Mesothelial cell of epicardium (in vitro differentiated cells): ENCODE measurements around the gene ITK. TPM values are rescaled to one million over a fixed set of nuclear protein-coding genes. Genes with fewer than 3 reads are reported as not detected.

Experiments used
- DNase-seq, 2 experiments: peaks; one replicate each; pipeline ENCODE4 v3.0.0; 2021; ENCODE audit warnings: low spot score in 2 of 2; ENCODE audit not compliant: unreplicated experiment in 2 of 2
- H3K27ac Mint-ChIP-seq: 2 replicates; pipeline ENCODE4 v1.8.0; 2021; ENCODE audit warnings: mixed read lengths
- H3K27me3 Mint-ChIP-seq: 2 replicates; pipeline ENCODE4 v1.8.0; 2021; ENCODE audit warnings: low read depth, mixed read lengths
- H3K36me3 Mint-ChIP-seq: 2 replicates; pipeline ENCODE4 v1.8.0; 2021; ENCODE audit warnings: mixed read lengths
- H3K4me1 Mint-ChIP-seq: 2 replicates; pipeline ENCODE4 v1.8.0; 2021; ENCODE audit warnings: mixed read lengths
- H3K4me3 Mint-ChIP-seq: 2 replicates; pipeline ENCODE4 v1.8.0; 2021; ENCODE audit warnings: mild to moderate bottlenecking, moderate library complexity, mixed read lengths
- H3K9me3 Mint-ChIP-seq: 2 replicates; pipeline ENCODE4 v1.8.0; 2021; ENCODE audit warnings: mixed read lengths
- CTCF ChIP-seq: fragments of 200-600 bp; sonication (generic); IDR thresholded peaks from one replicate; pipeline ENCODE4 v1.5.0; 2021; ENCODE audit warnings: antibody characterized with exemption; ENCODE audit not compliant: unreplicated experiment
- total RNA-seq: library from RNA; stranded (reverse); gene quantifications from 3 replicates; pipeline ENCODE4 v1.2.1, GENCODE V29; 2021

ITK gene
- total RNA-seq, 1 donor from 2014 or later = 0.09 TPM

GRCh38 chr5:157189223-157189622 lies 8.6 kb downstream of the ITK start:
- H3K36me3 Mint-ChIP-seq = no peaks in the 10 kb centered on the region
- no peak overlapping the region for H3K27ac Mint-ChIP-seq
- no peak overlapping the region for H3K4me3 Mint-ChIP-seq
- H3K4me1 Mint-ChIP-seq = no peaks in the 10 kb centered on the region
- TF ChIP-seq CTCF = no peak
- H3K9me3 Mint-ChIP-seq = no peaks in the 10 kb centered on the region
- no peak for DNase-seq
- peaks cover 41% of the 10 kb centered on the region for H3K27me3 Mint-ChIP-seq

- Mint-ChIP-seq H3K4me3 (no peak overlapping the region), H3K36me3 (no peaks in the 10 kb centered on the region), H3K9me3 (no peaks in the 10 kb centered on the region), H3K27ac (no peak overlapping the region), H3K27me3 (peaks cover 48% of the 10 kb centered on the region), H3K4me1 (no peaks in the 10 kb centered on the region)
- no peak for DNase-seq
- no peak for TF ChIP-seq CTCF
Observed at GRCh38 chr5:157193699-157194424, 13.2 kb downstream of the ITK start.

- DNase-seq = no peak
- no peaks in the 10 kb centered on the region for H3K36me3 Mint-ChIP-seq
- no peak overlapping the region for H3K27ac Mint-ChIP-seq
- no peaks in the 10 kb centered on the region for H3K4me1 Mint-ChIP-seq
- no peak overlapping the region for H3K4me3 Mint-ChIP-seq
- TF ChIP-seq CTCF = no peak
- H3K9me3 Mint-ChIP-seq = no peaks in the 10 kb centered on the region
- peaks cover 48% of the 10 kb centered on the region for H3K27me3 Mint-ChIP-seq
Observed at GRCh38 chr5:157196045-157196444, 15.4 kb downstream of the ITK start.

GRCh38 chr5:157197086-157197485 lies 16.4 kb downstream of the ITK start:
- Mint-ChIP-seq H3K27me3 (peaks cover 46% of the 10 kb centered on the region), H3K27ac (no peak overlapping the region), H3K4me3 (no peak overlapping the region), H3K36me3 (no peaks in the 10 kb centered on the region), H3K9me3 (no peaks in the 10 kb centered on the region), H3K4me1 (no peaks in the 10 kb centered on the region)
- no peak for DNase-seq
- no peak for TF ChIP-seq CTCF

GRCh38 chr5:157198277-157198986 lies 17.8 kb downstream of the ITK start:
- H3K27me3 Mint-ChIP-seq = peaks cover 37% of the 10 kb centered on the region
- no peak for TF ChIP-seq CTCF
- no peak overlapping the region for H3K27ac Mint-ChIP-seq
- DNase-seq = no peak
- H3K4me1 Mint-ChIP-seq = no peaks in the 10 kb centered on the region
- no peaks in the 10 kb centered on the region for H3K9me3 Mint-ChIP-seq
- no peaks in the 10 kb centered on the region for H3K36me3 Mint-ChIP-seq
- no peak overlapping the region for H3K4me3 Mint-ChIP-seq
